ENCODE measurements around the gene KDM7A. TPM values are rescaled to one million over a fixed set of nuclear protein-coding genes. Genes with fewer than 3 reads are reported as not detected.
A peak's percentile ranks its signal among the peaks of the same experiment; 100 is the strongest.

Gene KDM7A
- total and polyA plus RNA-seq, 9 donors: 3.8 to 13.2 (median 6.8) TPM

- WGBS, 3 donors: 90 to 91% (median 91%) methylated on average over 4 of the region's 4 CpGs
- no peaks in the 10 kb centered on the region for H3K27me3 ChIP-seq
- no peak overlapping the region for H3K27ac ChIP-seq
- DNase-seq: no peak
- no peaks in the 10 kb centered on the region for H3K4me1 ChIP-seq (ENCODE audit: insufficient read depth)
- TF ChIP-seq EP300 (IDR thresholded peaks at IDR 0.05) (no peak), POLR2A (IDR thresholded peaks at IDR 0.05) (no peak), CTCF (IDR thresholded peaks at IDR 0.05) (no peak)
- H3K9me3 ChIP-seq: no peaks in the 10 kb centered on the region
- no peaks in the 10 kb centered on the region for H3K36me3 ChIP-seq
- H3K4me3 ChIP-seq: no peak overlapping the region
- intact Hi-C loops (cut with DNase I): no loop called here
Measured at GRCh38 chr7:140084142-140084655, 92.6 kb downstream of the KDM7A start.

DNA sequence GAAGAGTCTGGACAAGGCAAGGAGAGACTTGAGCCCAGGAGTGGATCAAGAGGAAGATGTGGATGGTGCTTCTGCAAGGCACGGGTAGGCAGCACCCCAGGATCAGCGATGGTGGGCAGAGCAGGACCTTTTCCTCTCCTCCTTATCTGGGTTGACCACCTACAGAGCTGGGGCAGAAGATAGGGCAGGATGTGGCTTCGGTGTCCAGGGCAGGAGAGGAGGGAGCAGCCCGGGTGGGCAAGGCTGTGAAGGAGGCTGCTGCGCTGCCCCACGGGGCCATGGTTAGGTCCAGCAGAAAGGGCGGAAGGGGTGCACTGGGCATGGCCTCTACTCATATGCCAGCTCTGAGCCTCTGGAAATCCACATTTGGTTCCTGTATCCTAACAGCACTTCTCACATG, 94.0 kb downstream of the KDM7A start:
- H3K9me3 ChIP-seq: no peaks in the 10 kb centered on the region
- H3K27ac ChIP-seq: no peak overlapping the region
- no peaks in the 10 kb centered on the region for H3K36me3 ChIP-seq
- H3K4me3 ChIP-seq: no peak overlapping the region
- 84 to 85% (median 85%) methylated on average over 7 of the region's 7 CpGs for WGBS, 3 donors
- TF ChIP-seq EP300 (IDR thresholded peaks at IDR 0.05) (no peak), POLR2A (IDR thresholded peaks at IDR 0.05) (no peak), CTCF (IDR thresholded peaks at IDR 0.05) (no peak)
- no peak for DNase-seq
- peaks cover 1% of the 10 kb centered on the region for H3K4me1 ChIP-seq (ENCODE audit: insufficient read depth)
- intact Hi-C loops (cut with DNase I): no loop called here
- no peaks in the 10 kb centered on the region for H3K27me3 ChIP-seq

DNA sequence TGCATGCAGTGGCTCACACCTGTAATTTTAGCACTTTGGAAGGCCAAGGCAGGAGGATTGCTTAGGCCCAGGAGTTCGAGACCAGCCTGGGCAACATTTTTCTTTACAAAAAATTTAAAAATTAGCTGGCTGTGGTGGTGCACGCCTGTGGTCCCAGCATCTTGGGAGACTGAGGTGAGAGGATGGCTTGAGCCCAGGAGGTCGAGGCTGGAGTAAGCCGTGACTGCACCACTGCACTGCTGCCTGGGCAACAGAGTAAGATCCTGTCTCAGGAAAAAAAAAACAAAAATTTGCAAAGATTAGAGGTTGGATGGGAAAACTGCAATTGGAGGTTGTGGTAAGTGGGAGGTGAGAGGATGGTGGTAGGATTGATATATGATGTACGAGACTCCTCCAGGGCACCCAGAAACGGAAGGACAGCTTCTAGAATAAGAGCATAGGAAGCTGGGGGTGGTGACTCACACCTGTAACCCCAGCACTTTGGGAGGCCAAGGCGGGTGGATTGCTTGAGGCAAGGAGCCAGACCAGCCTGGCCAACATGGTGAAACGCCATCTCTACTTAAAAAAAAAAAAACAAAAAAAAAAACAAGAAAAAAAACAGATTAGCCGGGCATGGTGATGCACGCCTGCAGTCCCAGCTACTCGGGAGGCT, 94.9 kb downstream of the KDM7A start:
- no peaks in the 10 kb centered on the region for H3K9me3 ChIP-seq
- H3K36me3 ChIP-seq: no peaks in the 10 kb centered on the region
- intact Hi-C loops (cut with DNase I): no loop called here
- TF ChIP-seq EP300 (IDR thresholded peaks at IDR 0.05): no peak
- WGBS, 3 donors: 81 to 92% (median 85%) methylated on average over 11 of the region's 11 CpGs
- no peak for DNase-seq
- H3K27me3 ChIP-seq: no peaks in the 10 kb centered on the region
- no peak overlapping the region for H3K4me3 ChIP-seq
- H3K27ac ChIP-seq: no peak overlapping the region
- peaks cover 1% of the 10 kb centered on the region for H3K4me1 ChIP-seq (ENCODE audit: insufficient read depth)

GRCh38 chr7:140080919-140081318, 95.9 kb downstream of the KDM7A start:
- no peaks in the 10 kb centered on the region for H3K36me3 ChIP-seq
- no peak overlapping the region for H3K4me3 ChIP-seq
- intact Hi-C loops (cut with DNase I): no loop called here
- 35 to 50% (median 39%) methylated on average over 7 of the region's 7 CpGs for WGBS, 3 donors
- DNase-seq: no peak
- no peaks in the 10 kb centered on the region for H3K27me3 ChIP-seq
- TF ChIP-seq EP300 (IDR thresholded peaks at IDR 0.05): no peak
- TF ChIP-seq POLR2A (IDR thresholded peaks at IDR 0.05): no peak
- TF ChIP-seq CTCF (IDR thresholded peaks at IDR 0.05): no peak
- H3K27ac ChIP-seq: no peak overlapping the region
- no peaks in the 10 kb centered on the region for H3K9me3 ChIP-seq
- peaks cover 1% of the 10 kb centered on the region for H3K4me1 ChIP-seq (ENCODE audit: insufficient read depth)

DNA sequence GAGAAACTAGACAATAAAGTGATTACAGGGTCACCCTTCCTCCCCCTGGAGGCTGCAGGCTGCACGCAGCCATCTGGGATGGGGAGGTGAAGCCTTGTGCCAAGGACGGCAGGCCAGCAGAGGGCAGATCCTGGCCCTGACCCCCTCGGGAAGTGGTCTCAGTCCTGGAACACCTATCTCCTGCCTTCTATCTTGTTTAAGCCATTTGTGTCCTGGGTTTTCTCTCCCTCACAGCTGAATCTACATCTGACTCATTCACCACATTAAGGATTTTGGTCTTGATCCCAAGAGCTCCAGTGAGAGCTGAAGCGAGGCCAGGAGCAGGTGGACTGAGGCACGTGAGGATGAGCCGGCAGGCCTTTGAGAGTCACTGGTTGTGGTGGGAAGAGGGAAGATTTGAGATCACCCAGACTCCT, 97.7 kb downstream of the KDM7A start:
- 10 to 17% (median 13%) methylated on average over 6 of the region's 6 CpGs for WGBS, 3 donors
- no peak overlapping the region for H3K27ac ChIP-seq
- no peaks in the 10 kb centered on the region for H3K36me3 ChIP-seq
- no peaks in the 10 kb centered on the region for H3K27me3 ChIP-seq
- intact Hi-C loops (cut with DNase I): no loop called here
- DNase-seq: peak in 3 of 5 donors; percentile 38 to 56 (median 55)
- peaks cover 1% of the 10 kb centered on the region for H3K4me1 ChIP-seq (ENCODE audit: insufficient read depth)
- no peaks in the 10 kb centered on the region for H3K9me3 ChIP-seq
- TF ChIP-seq POLR2A (IDR thresholded peaks at IDR 0.05) (no peak), CTCF (IDR thresholded peaks at IDR 0.05) (no peak), EP300 (IDR thresholded peaks at IDR 0.05) (no peak)
- no peak overlapping the region for H3K4me3 ChIP-seq

Data from ovary (tissue), 9 donors.